ENCODE results near the gene FARS2.

The FARS2 gene

DNA sequence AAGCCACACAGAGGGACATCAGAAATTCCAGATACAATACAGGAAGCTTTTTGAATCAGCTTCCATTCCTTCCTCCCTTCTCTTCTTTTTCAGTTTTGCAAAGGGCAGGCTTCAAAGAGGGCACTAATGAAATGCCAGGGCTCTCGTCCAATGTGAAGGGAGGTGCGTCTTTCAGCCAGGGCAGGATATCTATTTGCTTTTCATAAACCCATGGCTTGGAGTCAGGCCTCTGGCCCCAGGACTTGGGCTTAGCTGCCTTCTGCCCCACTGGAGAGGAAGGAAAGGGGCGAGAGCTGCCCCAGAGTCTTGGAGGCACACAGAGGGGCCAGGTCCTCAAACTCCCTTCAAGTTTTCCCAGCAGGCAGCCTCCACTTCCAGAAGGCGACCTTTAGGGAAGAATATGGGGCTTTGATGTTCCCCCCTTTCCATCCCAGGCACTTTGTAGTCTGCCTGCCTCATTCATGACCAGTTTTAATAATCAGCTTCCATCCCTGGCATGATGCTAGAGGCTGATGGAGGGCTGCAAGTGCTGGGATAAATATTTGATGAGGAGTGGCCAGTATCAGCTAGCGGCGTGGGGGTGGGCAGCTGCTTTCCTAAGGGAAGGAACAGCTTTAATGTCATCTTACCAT lies 510.6 kb downstream of the FARS2 start:
- WGBS (ENCODE audit: extremely low coverage, insufficient coverage, low lambda C conversion rate): no CpG with 5 or more reads among the region's 6 CpGs
- no peak overlapping the region for H3K23ac ChIP-seq (ENCODE audit: low read length)
- H4K5ac ChIP-seq (ENCODE audit: low read length): no peak overlapping the region
- H3K18ac ChIP-seq (ENCODE audit: low read length): no peak overlapping the region
- DNase-seq: no peak
- no peak overlapping the region for H4K8ac ChIP-seq (ENCODE audit: low read depth, low read length)
- no peak overlapping the region for H2BK120ac ChIP-seq (ENCODE audit: low read depth, low read length)
- H3K56ac ChIP-seq (ENCODE audit: low read length): no peak overlapping the region
- no peak overlapping the region for H2BK5ac ChIP-seq (ENCODE audit: low read length)
- H3K27ac ChIP-seq (ENCODE audit: low read depth, low read length): no peak overlapping the region
- no peak overlapping the region for H3K4me3 ChIP-seq (ENCODE audit: low read length)
- no peak overlapping the region for H3K4me2 ChIP-seq (ENCODE audit: low read length)
- H3K36me3 ChIP-seq (ENCODE audit: control insufficient read depth, insufficient read depth, low read length): no peaks in the 10 kb centered on the region
- no peaks in the 10 kb centered on the region for H3K79me2 ChIP-seq (ENCODE audit: control insufficient read depth, insufficient read depth, low read length)
- H3K9ac ChIP-seq (ENCODE audit: low read length): no peak overlapping the region
- no peaks in the 10 kb centered on the region for H3K4me1 ChIP-seq (ENCODE audit: control insufficient read depth, low read depth, low read length)
- no peaks in the 10 kb centered on the region for H3K27me3 ChIP-seq (ENCODE audit: insufficient read depth, low read length, poor library complexity)
- no peak overlapping the region for H2BK15ac ChIP-seq (replicated peaks; ENCODE audit: low read depth)
- no peak overlapping the region for H3K4ac ChIP-seq (ENCODE audit: low read depth, low read length)
- H2AK5ac ChIP-seq (ENCODE audit: low read length): no peak overlapping the region
- H3K79me1 ChIP-seq (ENCODE audit: low read length): no peaks in the 10 kb centered on the region

DNA sequence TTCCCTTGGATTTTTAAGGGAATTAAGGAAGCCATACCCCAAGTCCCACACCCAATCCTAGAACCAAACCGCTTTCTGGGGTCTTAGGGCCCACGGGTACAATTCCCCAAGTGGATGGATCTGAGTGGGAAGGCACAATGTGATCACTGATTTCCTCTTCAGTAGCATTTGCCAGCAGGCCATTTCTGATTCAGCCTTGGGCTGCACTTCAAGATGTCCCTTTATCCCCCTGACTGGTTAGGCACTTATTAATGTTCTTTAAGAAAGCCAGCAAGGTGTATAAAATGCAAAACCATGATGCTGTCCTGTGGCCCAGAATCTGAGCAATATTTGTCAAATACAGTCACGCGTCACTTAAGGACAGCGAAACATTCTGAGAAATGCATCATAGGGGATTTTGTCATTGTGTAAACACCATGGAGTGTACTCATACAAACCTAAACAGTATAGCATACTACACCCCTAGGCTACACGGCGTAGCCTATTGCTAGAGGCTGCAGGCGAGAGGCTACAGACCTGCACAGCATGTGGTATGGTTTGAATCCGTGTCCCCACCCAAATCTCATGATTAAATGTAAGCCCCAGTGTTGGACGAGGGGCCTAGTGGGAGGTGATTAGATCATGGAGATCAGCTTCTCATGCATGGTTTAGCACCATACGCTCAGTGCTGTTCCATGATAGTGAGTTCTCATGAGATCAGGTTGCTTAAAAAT lies 511.3 kb downstream of the FARS2 start:
- no peak overlapping the region for H4K8ac ChIP-seq (ENCODE audit: low read depth, low read length)
- H3K4me1 ChIP-seq (ENCODE audit: control insufficient read depth, low read depth, low read length): no peaks in the 10 kb centered on the region
- no peak overlapping the region for H2AK5ac ChIP-seq (ENCODE audit: low read length)
- H3K79me1 ChIP-seq (ENCODE audit: low read length): no peaks in the 10 kb centered on the region
- no peak overlapping the region for H3K4me3 ChIP-seq (ENCODE audit: low read length)
- WGBS (ENCODE audit: extremely low coverage, insufficient coverage, low lambda C conversion rate): no CpG with 5 or more reads among the region's 11 CpGs
- H3K27me3 ChIP-seq (ENCODE audit: insufficient read depth, low read length, poor library complexity): no peaks in the 10 kb centered on the region
- no peak overlapping the region for H4K5ac ChIP-seq (ENCODE audit: low read length)
- no peak overlapping the region for H3K4ac ChIP-seq (ENCODE audit: low read depth, low read length)
- H2BK5ac ChIP-seq (ENCODE audit: low read length): no peak overlapping the region
- no peak overlapping the region for H3K23ac ChIP-seq (ENCODE audit: low read length)
- no peaks in the 10 kb centered on the region for H3K79me2 ChIP-seq (ENCODE audit: control insufficient read depth, insufficient read depth, low read length)
- H3K27ac ChIP-seq (ENCODE audit: low read depth, low read length): no peak overlapping the region
- H3K18ac ChIP-seq (ENCODE audit: low read length): no peak overlapping the region
- no peak overlapping the region for H2BK120ac ChIP-seq (ENCODE audit: low read depth, low read length)
- no peak overlapping the region for H3K56ac ChIP-seq (ENCODE audit: low read length)
- DNase-seq: no peak
- H3K36me3 ChIP-seq (ENCODE audit: control insufficient read depth, insufficient read depth, low read length): no peaks in the 10 kb centered on the region
- H2BK15ac ChIP-seq (replicated peaks; ENCODE audit: low read depth): no peak overlapping the region
- H3K9ac ChIP-seq (ENCODE audit: low read length): no peak overlapping the region
- no peak overlapping the region for H3K4me2 ChIP-seq (ENCODE audit: low read length)

- no peak overlapping the region for H3K4me2 ChIP-seq (ENCODE audit: low read length)
- H2BK15ac ChIP-seq (replicated peaks; ENCODE audit: low read depth): no peak overlapping the region
- no peaks in the 10 kb centered on the region for H3K4me1 ChIP-seq (ENCODE audit: control insufficient read depth, low read depth, low read length)
- no peak overlapping the region for H4K5ac ChIP-seq (ENCODE audit: low read length)
- no peak overlapping the region for H4K8ac ChIP-seq (ENCODE audit: low read depth, low read length)
- no peaks in the 10 kb centered on the region for H3K79me2 ChIP-seq (ENCODE audit: control insufficient read depth, insufficient read depth, low read length)
- no peaks in the 10 kb centered on the region for H3K79me1 ChIP-seq (ENCODE audit: low read length)
- H2BK5ac ChIP-seq (ENCODE audit: low read length): no peak overlapping the region
- H3K23ac ChIP-seq (ENCODE audit: low read length): no peak overlapping the region
- H3K36me3 ChIP-seq (ENCODE audit: control insufficient read depth, insufficient read depth, low read length): no peaks in the 10 kb centered on the region
- H3K18ac ChIP-seq (ENCODE audit: low read length): no peak overlapping the region
- WGBS (ENCODE audit: extremely low coverage, insufficient coverage, low lambda C conversion rate): no CpG with 5 or more reads among the region's 6 CpGs
- no peak overlapping the region for H3K27ac ChIP-seq (ENCODE audit: low read depth, low read length)
- no peak for DNase-seq
- no peak overlapping the region for H3K4me3 ChIP-seq (ENCODE audit: low read length)
- H3K9ac ChIP-seq (ENCODE audit: low read length): no peak overlapping the region
- no peaks in the 10 kb centered on the region for H3K27me3 ChIP-seq (ENCODE audit: insufficient read depth, low read length, poor library complexity)
- no peak overlapping the region for H3K56ac ChIP-seq (ENCODE audit: low read length)
- no peak overlapping the region for H2AK5ac ChIP-seq (ENCODE audit: low read length)
- no peak overlapping the region for H2BK120ac ChIP-seq (ENCODE audit: low read depth, low read length)
- no peak overlapping the region for H3K4ac ChIP-seq (ENCODE audit: low read depth, low read length)
These were observed 514.8 kb downstream of the FARS2 start for GRCh38 chr6:5776104-5776503.

- Histone ChIP-seq H3K79me2 (ENCODE audit: control insufficient read depth, insufficient read depth, low read length) (no peaks in the 10 kb centered on the region), H3K79me1 (ENCODE audit: low read length) (no peaks in the 10 kb centered on the region), H3K4me2 (ENCODE audit: low read length) (no peak overlapping the region), H2BK15ac (replicated peaks; ENCODE audit: low read depth) (no peak overlapping the region), H3K56ac (ENCODE audit: low read length) (no peak overlapping the region), H3K4me1 (ENCODE audit: control insufficient read depth, low read depth, low read length) (no peaks in the 10 kb centered on the region), H2AK5ac (ENCODE audit: low read length) (no peak overlapping the region), H3K18ac (ENCODE audit: low read length) (no peak overlapping the region), H3K4ac (ENCODE audit: low read depth, low read length) (no peak overlapping the region), H3K27me3 (ENCODE audit: insufficient read depth, low read length, poor library complexity) (no peaks in the 10 kb centered on the region), H4K5ac (ENCODE audit: low read length) (no peak overlapping the region), H2BK5ac (ENCODE audit: low read length) (no peak overlapping the region), H3K23ac (ENCODE audit: low read length) (no peak overlapping the region), H3K36me3 (ENCODE audit: control insufficient read depth, insufficient read depth, low read length) (no peaks in the 10 kb centered on the region), H3K27ac (ENCODE audit: low read depth, low read length) (no peak overlapping the region), H2BK120ac (ENCODE audit: low read depth, low read length) (no peak overlapping the region), H3K9ac (ENCODE audit: low read length) (no peak overlapping the region), H4K8ac (ENCODE audit: low read depth, low read length) (no peak overlapping the region), H3K4me3 (ENCODE audit: low read length) (no peak overlapping the region)
- WGBS (ENCODE audit: extremely low coverage, insufficient coverage, low lambda C conversion rate): no CpG with 5 or more reads among the region's 12 CpGs
- DNase-seq: no peak
These were observed 515.5 kb downstream of the FARS2 start for GRCh38 chr6:5776706-5777390.

DNA sequence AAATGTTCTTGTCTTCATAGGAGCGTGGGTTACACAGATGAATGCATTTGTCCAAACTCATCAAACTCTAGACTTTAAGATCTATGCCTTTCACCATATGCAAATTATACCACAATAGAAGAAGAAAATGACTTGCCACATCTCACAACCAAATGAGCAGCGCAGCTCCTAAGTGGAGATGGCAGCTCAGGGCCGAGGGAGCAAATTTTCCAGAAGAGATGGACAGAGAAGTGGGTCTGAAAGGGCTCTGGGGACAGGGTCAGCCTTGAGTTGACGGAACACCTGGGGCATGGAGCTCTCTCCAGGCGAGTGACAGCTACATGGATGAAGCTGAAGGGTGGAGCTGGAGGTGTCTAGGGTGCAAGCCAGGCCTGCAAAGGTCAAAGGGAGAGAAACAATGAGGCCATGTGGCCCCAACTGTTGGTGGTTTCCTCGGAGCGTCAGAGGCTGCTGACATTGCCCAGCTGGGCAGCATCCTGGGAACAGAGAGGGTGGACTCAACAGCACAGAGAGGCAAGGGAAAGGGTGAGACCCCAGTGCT lies 517.1 kb downstream of the FARS2 start:
- no CpG with 5 or more reads among the region's 7 CpGs for whole genome bisulfite sequencing (ENCODE audit: extremely low coverage, insufficient coverage, low lambda C conversion rate)

More for the DNA sequence above, 517.1 kb downstream of the FARS2 start:
- H4K5ac ChIP-seq (ENCODE audit: low read length): no peak overlapping the region
- no peak overlapping the region for H3K9ac ChIP-seq (ENCODE audit: low read length)
- no peaks in the 10 kb centered on the region for H3K36me3 ChIP-seq (ENCODE audit: control insufficient read depth, insufficient read depth, low read length)
- H2AK5ac ChIP-seq (ENCODE audit: low read length): no peak overlapping the region
- no peaks in the 10 kb centered on the region for H3K79me1 ChIP-seq (ENCODE audit: low read length)
- no peak overlapping the region for H2BK15ac ChIP-seq (replicated peaks; ENCODE audit: low read depth)
- no peak overlapping the region for H3K56ac ChIP-seq (ENCODE audit: low read length)
- no peak overlapping the region for H3K27ac ChIP-seq (ENCODE audit: low read depth, low read length)
- no peak for DNase-seq
- no peaks in the 10 kb centered on the region for H3K27me3 ChIP-seq (ENCODE audit: insufficient read depth, low read length, poor library complexity)
- no peak overlapping the region for H3K4me3 ChIP-seq (ENCODE audit: low read length)
- H3K4ac ChIP-seq (ENCODE audit: low read depth, low read length): no peak overlapping the region
- H3K18ac ChIP-seq (ENCODE audit: low read length): no peak overlapping the region
- H3K23ac ChIP-seq (ENCODE audit: low read length): no peak overlapping the region
- no peaks in the 10 kb centered on the region for H3K4me1 ChIP-seq (ENCODE audit: control insufficient read depth, low read depth, low read length)
- no peak overlapping the region for H2BK120ac ChIP-seq (ENCODE audit: low read depth, low read length)
- no peak overlapping the region for H4K8ac ChIP-seq (ENCODE audit: low read depth, low read length)
- H2BK5ac ChIP-seq (ENCODE audit: low read length): no peak overlapping the region
- no peaks in the 10 kb centered on the region for H3K79me2 ChIP-seq (ENCODE audit: control insufficient read depth, insufficient read depth, low read length)
- H3K4me2 ChIP-seq (ENCODE audit: low read length): no peak overlapping the region

Measured in mesendoderm (in vitro differentiated cells).